ENCODE results near the gene ZSCAN10. TPM values are rescaled to one million over a fixed set of nuclear protein-coding genes. Genes with fewer than 3 reads are reported as not detected.

ZSCAN10 gene
- total and polyA plus RNA-seq, 2 of the 13 experiments (the other 11 are each of a cell fraction or from before 2014, with no cell fraction given): not detected

DNA sequence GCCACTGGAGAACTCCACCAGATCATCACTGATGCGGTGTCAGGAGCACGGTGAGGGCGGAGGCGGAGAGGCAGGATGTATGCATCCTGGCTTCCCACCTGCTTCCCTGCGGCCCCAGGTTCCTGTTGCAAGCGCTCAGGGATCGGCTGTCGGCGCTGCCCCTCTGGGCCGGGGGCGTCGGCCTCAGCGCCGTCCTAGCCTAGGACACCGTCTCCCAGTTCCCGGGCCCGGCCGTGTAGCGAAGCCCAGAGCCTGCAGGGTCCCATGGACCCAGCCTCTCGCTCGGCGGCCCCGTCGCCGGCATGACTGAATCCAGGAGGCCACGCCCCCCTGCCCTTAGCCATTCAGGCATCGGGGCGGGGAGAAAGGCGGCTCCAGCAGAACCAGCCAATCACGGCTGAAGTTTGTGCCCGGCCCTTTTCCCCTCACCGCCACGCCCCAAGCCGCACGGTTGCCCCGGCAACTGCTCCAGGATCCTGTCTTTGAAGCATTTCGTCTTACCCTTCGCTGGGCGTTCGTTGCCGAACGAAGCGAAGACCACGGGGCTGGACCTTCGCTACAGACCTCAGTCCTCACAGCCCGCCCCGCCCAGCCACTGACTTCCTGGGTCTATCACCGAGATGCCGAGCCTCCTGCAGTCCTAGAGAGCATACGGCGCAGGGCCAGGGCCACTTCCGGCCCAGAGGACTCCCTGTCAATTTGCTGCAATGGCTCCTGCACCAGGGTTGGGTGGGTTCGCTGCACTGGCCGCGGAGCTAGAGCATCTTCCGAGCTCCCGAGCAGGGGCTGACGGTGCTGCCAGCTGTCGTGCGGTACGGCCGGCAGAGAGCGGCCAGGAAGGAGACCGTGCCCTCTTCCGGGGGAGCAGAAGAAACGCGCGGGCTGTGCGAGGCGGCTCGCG lies 25.1 kb upstream of the ZSCAN10 start (continued):
- TF ChIP-seq GPBP1L1 (CRISPR knock-in tag; IDR thresholded peaks at IDR 0.05) (no peak), ZNF530 (CRISPR knock-in tag; IDR thresholded peaks at IDR 0.05; ENCODE audit: low read depth) (no peak), RCOR2 (CRISPR knock-in tag; IDR thresholded peaks at IDR 0.05) (no peak), YEATS4 (CRISPR knock-in tag; IDR thresholded peaks at IDR 0.05; ENCODE audit: borderline replicate concordance) (0 out of 2 replicates have a peak, but pooled peaks have one; percentile 36), STAT5B (CRISPR knock-in tag; IDR thresholded peaks at IDR 0.05) (no peak), EEA1 (CRISPR knock-in tag; IDR thresholded peaks at IDR 0.05; ENCODE audit: borderline replicate concordance) (no peak; the same call in 1 of the 2 replicates), RERE (CRISPR knock-in tag; IDR thresholded peaks at IDR 0.05; ENCODE audit: low read depth) (no peak), ZNF703 (CRISPR knock-in tag; IDR thresholded peaks at IDR 0.05; ENCODE audit: borderline replicate concordance) (no peak), CBX5 (CRISPR knock-in tag; IDR thresholded peaks at IDR 0.05; ENCODE audit: borderline replicate concordance) (no peak; the same call in 1 of the 2 replicates), HNRNPLL (IDR thresholded peaks at IDR 0.05; ENCODE audit: low read depth, low read length, poor library complexity, severe bottlenecking) (peak; percentile 91)
- TF ChIP-seq, protein P1, sequence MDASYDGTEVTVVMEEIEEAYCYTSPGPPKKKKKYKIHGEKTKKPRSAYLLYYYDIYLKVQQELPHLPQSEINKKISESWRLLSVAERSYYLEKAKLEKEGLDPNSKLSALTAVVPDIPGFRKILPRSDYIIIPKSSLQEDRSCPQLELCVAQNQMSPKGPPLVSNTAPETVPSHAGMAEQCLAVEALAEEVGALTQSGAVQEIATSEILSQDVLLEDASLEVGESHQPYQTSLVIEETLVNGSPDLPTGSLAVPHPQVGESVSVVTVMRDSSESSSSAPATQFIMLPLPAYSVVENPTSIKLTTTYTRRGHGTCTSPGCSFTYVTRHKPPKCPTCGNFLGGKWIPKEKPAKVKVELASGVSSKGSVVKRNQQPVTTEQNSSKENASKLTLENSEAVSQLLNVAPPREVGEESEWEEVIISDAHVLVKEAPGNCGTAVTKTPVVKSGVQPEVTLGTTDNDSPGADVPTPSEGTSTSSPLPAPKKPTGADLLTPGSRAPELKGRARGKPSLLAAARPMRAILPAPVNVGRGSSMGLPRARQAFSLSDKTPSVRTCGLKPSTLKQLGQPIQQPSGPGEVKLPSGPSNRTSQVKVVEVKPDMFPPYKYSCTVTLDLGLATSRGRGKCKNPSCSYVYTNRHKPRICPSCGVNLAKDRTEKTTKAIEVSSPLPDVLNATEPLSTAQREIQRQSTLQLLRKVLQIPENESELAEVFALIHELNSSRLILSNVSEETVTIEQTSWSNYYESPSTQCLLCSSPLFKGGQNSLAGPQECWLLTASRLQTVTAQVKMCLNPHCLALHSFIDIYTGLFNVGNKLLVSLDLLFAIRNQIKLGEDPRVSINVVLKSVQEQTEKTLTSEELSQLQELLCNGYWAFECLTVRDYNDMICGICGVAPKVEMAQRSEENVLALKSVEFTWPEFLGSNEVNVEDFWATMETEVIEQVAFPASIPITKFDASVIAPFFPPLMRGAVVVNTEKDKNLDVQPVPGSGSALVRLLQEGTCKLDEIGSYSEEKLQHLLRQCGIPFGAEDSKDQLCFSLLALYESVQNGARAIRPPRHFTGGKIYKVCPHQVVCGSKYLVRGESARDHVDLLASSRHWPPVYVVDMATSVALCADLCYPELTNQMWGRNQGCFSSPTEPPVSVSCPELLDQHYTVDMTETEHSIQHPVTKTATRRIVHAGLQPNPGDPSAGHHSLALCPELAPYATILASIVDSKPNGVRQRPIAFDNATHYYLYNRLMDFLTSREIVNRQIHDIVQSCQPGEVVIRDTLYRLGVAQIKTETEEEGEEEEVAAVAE (CRISPR knock-in tag; IDR thresholded peaks at IDR 0.05; ENCODE audit: borderline replicate concordance): no peak
